H1 (cell line): ENCODE data around the gene TSPAN6. TPM values are rescaled to one million over a fixed set of nuclear protein-coding genes. Genes with fewer than 3 reads are reported as not detected.

Source experiments
- BRCA1 ChIP-seq: IDR thresholded peaks from 2 replicates; pipeline ENCODE4 v1.6.1; 2012; ENCODE audit warnings: low read depth, low read length, improper control_type of control experiment
- CBX5 ChIP-seq: fragments of 300-800, 300-1000 bp; sonication (generic); IDR thresholded peaks from 2 replicates; pipeline ENCODE4 v1.7.1; 2016; ENCODE audit warnings: antibody characterized with exemption, low read length, low read depth
- CTCF ChIP-seq, 3 experiments: IDR thresholded peaks; 1 replicate in 2 of 3; 2 replicates in 1 of 3; pipeline versions ENCODE4 v1.5.1 to v1.6.1; 2011; ENCODE audit warnings: low read length in 3 of 3, mild to moderate bottlenecking in 3 of 3, inconsistent platforms in 2 of 3, low read depth in 1 of 3, moderate library complexity in 1 of 3; ENCODE audit not compliant: insufficient read depth in 1 of 3; ENCODE audit errors: control extremely low read depth in 1 of 3
- RXRA ChIP-seq: IDR thresholded peaks from 2 replicates; pipeline ENCODE4 v1.6.1; 2011; ENCODE audit warnings: low read depth, mild to moderate bottlenecking, low read length, moderate library complexity; ENCODE audit not compliant: insufficient read depth
- SUZ12 ChIP-seq: fragments of 200-600 bp; sonication (generic); IDR thresholded peaks from 2 replicates; pipeline ENCODE4 v1.6.1; 2012; ENCODE audit warnings: mild to moderate bottlenecking, inconsistent platforms, low read length, moderate library complexity, mixed read lengths
- TEAD4 ChIP-seq: IDR thresholded peaks from 2 replicates; pipeline ENCODE4 v1.6.1; 2012; ENCODE audit warnings: low read depth, low read length, inconsistent platforms, mixed read lengths
- polyA plus RNA-seq, 7 experiments: library from polyadenylated mRNA; depleted of rRNA in 3 of 7; stranded (reverse) in 5 of 7; unstranded in 2 of 7; fragments of >200 nt in 5 of 7; fragments of 200-250 nt in 2 of 7; gene quantifications; 1 replicate in 5 of 7; 2 replicates in 1 of 7; 4 replicates in 1 of 7; pipeline versions ENCODE4 v1.2.1 to v1.2.3, GENCODE V29; 2011 to 2013; ENCODE audit warnings: missing spikeins in 2 of 7, mixed read lengths in 2 of 7
- total RNA-seq: library from RNA; stranded (reverse); fragmentation: NEBNext Ultra II Directional; extraction: Animal tissue kit (Norgen Biotek cat#: 25700); gene quantifications from 2 replicates; pipeline ENCODE4 v1.2.1, GENCODE V29; 2021

TSPAN6 gene
- total and polyA plus RNA-seq, 2 of the 8 experiments (the other 6 are each of a cell fraction or from before 2014, with no cell fraction given) = 58.1 to 67.7 TPM

DNA sequence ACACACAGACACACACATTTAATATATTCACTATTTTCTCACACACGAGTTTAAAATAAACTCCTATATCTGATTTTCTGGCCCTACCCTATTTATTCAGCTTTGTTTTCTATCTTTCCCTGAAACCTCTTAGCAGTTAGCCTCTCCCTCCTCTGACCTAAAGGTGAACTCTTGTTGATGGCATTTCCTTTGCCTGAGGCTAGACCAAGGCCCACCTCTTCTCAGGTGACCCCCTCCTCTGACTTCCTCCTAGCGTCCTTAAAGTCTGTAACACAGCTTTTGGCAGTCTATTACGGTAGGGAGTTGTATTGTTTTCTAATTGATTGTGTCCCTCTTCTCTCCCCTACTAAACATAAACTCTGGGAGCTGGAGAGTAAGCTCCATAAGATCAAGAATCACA lies 5.7 kb upstream of the TSPAN6 start (continued):
- no peak for TF ChIP-seq SUZ12
- no peak for TF ChIP-seq BRCA1
- TF ChIP-seq RXRA = no peak
- TF ChIP-seq CTCF (IDR thresholded peaks at IDR 0.05; ENCODE audit: control extremely low read depth in 1 of 3, insufficient read depth in 1 of 3, low read depth in 1 of 3, low read length in 3 of 3) = no peak
- TF ChIP-seq TEAD4 = no peak
- no peak for TF ChIP-seq CBX5
